ENCODE results near the gene RNF223.

DNA sequence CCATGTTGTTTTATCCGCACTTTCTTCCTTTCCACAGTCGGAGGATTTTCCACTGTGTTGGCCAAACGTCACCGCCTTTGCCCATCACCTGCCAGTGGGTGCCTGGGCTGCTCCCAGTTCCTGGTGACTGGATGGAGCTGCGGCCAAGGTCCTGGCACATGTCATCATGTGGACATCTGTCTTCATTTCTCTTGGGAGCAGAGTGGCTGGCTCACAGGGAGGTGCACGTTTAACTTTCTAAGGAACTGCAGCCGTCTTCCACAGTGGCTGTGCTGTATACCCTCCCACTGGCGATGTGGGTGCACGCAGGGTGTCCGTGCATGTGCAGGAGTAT, 19.5 kb upstream of the RNF223 start:
- TF ChIP-seq, protein P1, sequence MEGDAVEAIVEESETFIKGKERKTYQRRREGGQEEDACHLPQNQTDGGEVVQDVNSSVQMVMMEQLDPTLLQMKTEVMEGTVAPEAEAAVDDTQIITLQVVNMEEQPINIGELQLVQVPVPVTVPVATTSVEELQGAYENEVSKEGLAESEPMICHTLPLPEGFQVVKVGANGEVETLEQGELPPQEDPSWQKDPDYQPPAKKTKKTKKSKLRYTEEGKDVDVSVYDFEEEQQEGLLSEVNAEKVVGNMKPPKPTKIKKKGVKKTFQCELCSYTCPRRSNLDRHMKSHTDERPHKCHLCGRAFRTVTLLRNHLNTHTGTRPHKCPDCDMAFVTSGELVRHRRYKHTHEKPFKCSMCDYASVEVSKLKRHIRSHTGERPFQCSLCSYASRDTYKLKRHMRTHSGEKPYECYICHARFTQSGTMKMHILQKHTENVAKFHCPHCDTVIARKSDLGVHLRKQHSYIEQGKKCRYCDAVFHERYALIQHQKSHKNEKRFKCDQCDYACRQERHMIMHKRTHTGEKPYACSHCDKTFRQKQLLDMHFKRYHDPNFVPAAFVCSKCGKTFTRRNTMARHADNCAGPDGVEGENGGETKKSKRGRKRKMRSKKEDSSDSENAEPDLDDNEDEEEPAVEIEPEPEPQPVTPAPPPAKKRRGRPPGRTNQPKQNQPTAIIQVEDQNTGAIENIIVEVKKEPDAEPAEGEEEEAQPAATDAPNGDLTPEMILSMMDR (IDR thresholded peaks at IDR 0.05), result no peak
- TF ChIP-seq POLR2A (IDR thresholded peaks at IDR 0.05), result no peak

All from tibial nerve (tissue), 3 donors.